Tibial nerve (tissue), 3 donors: ENCODE results near the gene TMEM50A.

Experiments used
- CTCF ChIP-seq, 5 experiments: fragments of 200-600 bp in 3 of 5; fragments of 450-650 bp in 2 of 5; sonication (generic) in 3 of 5; IDR thresholded peaks; one replicate each; pipeline ENCODE4 v1.5.1; 2016 to 2019; ENCODE audit warnings: antibody characterized with exemption in 5 of 5, mild to moderate bottlenecking in 3 of 5, moderate library complexity in 2 of 5
- POLR2A ChIP-seq, 2 donors: fragments of 450-650 bp; IDR thresholded peaks; one replicate each; pipeline ENCODE4 v1.6.1; 2017; ENCODE audit warnings: antibody characterized with exemption in 2 of 2, mild to moderate bottlenecking in 2 of 2, moderate library complexity in 2 of 2

GRCh38 chr1:25342846-25343245 is 4.7 kb downstream of the TMEM50A start:
- TF ChIP-seq CTCF (IDR thresholded peaks at IDR 0.05) (no peak), POLR2A (IDR thresholded peaks at IDR 0.05) (no peak)
